Hematopoietic multipotent progenitor cell treated with erythropoietin and hydrocortisone succinate and interleukin-3 and kit ligand, for 15 days (in vitro differentiated cells): Measurements from ENCODE around the gene CXCL1.
"Not testable (repeated sequence)": the region's sequence is repeated elsewhere in the genome, so short reads cannot be mapped to it uniquely, and the experiment has no call there.

Experiments
- DNase-seq: peaks from one replicate; pipeline ENCODE4 v3.0.0-alpha.2; 2015; ENCODE audit warnings: low spot score

The CXCL1 gene

DNA sequence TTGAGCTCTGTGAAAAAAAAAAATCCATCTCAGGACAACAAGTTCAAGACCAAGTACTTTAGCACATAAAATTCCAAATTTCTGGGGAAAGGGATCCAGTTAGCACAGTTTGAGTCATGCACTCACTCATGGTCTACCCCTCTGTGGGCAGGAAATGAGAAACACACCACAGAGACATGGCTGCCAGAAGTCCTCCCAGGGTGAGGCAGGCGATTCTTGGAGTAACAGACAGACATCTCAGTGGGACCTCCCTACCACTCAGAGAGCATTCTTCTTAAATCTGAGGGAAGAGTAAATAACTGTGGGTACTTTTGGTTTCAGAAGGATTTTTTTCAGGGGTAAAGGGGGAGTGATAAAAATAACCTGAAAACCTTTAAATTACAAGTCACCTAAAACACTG lies 14.1 kb downstream of the CXCL1 start:
- no peak for DNase-seq

DNA sequence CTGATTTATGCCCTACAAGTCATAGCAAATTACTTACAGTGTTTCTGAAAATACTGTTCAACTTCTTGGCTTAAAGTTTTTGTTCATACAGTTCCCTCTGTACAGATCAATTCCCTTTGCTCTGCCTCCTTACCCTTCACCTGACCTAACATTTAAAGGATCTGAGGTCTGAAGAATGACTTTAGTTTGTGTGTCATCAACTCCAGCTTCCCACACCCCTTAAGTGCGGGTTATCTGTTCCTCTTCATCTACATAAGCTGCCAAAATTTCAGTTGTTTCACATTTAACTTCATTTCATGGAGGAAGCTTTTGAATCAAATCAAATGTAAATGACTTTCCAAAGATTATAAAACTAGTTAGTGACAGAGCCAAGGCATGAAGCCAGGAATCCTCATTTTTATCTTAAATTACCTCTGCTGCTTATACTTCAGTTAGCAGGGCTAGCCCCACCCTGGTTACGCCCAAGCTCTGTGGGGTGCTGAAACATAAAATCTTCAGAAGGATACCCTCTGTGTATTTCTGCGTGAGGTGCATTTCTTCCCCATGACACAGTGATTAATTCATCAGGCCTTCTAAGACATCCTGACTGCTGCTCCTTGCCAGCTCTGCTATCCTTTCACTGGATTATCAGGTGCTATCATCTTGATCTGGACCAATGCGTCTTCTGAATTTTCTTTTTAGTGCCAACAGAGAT lies 16.5 kb downstream of the CXCL1 start:
- DNase-seq, result no peak

DNA sequence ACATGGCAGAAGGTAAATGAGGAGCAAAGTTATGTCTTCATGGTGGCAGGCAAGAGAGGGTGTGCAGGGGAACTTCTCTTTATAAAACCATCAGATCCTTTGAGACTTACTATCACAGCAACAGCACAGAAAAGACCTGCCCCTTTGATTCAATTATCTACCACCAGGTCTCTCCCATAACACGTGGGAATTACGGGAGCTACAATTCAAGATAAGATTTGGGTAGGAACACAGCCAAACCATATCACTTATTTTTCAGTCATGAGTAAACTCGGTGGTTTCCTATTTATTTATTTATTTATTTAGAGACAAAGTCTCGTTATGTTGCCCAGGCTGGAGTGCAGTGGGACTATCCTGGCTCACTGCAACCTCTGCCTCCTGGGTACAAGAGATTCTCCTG lies 22.1 kb downstream of the CXCL1 start:
- no peak for DNase-seq

DNA sequence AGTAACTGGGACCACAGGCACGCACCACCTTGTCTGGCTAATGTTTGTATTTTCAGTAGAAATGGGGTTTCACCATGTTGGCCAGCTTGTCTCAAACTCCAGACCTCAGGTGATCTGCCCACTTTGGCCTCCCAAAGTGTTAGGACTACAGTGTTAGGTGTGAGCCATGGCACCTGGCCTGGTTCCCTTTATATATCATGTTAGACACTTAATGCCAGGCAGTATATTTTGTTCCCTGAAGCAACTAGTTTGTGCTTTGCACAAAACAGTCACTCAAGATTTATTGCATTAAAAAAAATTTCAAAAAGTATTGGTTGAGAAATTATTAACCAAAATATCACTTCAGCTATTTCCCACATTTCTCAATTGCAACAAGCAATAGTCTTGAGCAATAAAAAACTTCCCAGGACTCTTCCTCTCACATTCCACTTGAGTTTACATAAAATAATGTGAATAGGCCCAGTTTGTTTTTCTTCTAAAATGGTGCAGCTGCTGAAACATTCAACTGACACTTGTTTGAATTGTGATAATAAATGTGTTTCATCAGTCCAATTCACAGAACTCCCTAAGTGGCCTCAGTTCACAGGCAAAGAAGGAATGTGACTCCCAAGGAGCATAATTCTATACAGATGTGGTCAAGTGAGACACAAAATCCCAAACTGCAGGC lies 22.7 kb downstream of the CXCL1 start:
- DNase-seq, result no peak

DNA sequence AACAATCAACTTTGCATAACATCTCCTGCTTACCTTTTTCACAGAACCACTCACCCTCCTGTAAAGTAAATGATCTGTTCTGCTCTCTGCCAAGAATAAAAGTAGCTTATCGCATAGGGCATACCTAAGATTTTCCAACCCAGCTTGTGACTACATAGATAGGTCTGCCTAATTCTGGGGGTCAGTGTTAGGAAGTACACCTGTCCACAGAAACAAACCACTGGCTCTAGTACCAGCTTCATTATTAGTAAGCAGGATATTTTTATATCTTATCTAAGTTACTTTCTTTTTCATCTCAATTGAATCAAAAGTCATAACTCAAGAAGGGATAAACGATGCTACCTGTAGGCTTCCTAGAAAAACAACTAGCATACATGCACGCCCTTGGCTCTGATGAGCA lies 23.8 kb downstream of the CXCL1 start:
- no peak for DNase-seq

DNA sequence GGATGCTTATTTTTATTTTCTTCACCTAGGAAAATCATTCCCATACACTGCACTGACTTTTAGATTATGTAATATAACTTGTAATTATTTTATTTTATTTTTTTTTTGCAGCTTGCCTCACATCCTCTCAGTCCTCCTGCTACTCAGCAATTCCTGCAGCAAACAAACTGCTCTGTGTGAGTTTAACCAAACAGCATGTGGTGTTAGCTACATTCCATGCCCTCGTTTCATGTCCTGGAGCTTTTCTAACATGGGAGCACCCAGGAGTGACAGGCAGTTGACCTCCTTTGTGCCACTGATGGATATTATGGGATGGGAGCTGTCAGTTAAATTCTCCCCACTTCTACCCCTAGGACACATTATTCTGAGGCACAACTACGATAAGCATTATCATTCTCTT lies 24.8 kb downstream of the CXCL1 start:
- DNase-seq, result no peak

DNA sequence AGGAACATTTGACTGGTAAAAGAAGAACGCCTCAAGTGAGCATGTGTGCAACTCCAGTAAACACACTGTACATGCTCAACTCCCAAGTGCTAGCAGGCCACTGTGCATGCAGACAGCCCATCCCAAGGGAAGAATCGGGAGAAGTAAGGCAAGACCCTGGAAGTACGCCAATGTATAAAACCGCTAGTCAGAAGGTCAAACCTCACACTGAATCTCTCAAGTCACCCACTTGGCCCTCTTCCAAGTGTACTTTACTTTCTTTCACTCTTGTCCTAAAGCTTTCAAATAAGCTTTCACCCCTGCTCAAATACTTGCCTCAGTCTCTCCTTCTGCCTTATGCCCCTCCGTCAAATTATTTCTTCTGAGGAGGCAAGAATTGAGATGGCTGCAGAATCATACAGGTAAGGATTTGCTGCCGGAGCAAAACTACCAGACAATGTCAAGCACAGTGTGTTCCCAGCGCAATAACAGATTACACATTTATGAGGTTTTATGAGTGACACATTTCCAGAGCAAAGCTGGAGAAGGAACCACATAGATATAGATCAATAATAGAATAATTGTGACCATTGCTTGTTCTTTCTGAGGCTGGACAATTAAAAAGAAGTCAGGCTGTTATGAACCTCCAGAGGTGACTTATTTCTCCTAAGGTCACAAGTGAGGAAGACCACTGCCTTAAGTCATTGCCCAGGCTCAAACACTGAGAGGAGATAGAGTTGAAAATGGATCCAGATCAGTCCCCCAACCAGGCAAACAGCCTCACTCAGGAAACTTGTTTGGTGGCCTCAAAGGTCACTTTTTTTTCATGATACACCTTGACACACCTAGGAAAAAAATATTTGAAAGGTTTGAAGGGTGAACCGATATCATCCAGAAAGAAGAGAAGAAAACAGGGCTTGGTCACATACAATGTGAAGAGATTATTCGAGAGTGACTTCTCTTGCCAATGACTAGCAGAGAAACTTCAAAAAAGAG lies 26.3 kb downstream of the CXCL1 start:
- DNase-seq, result no peak

DNA sequence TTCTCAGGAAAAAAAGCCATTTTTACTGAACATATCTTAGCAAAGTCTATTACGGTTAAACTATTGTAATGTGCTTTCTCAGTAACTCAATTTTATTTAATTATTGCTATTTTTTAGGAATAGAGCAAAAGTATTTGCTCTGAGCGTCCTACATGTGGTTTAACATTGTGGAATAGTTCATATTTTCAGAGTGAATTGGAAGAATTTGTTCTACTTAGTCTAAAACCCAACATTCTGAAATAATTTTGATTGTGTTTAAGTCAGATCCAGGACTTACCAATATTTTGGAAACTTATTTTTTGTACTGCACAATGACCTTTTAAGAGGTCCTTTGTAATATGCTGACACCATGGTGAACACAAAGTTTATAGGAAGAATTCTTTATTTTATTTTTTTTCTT lies 27.2 kb downstream of the CXCL1 start:
- no peak for DNase-seq

DNA sequence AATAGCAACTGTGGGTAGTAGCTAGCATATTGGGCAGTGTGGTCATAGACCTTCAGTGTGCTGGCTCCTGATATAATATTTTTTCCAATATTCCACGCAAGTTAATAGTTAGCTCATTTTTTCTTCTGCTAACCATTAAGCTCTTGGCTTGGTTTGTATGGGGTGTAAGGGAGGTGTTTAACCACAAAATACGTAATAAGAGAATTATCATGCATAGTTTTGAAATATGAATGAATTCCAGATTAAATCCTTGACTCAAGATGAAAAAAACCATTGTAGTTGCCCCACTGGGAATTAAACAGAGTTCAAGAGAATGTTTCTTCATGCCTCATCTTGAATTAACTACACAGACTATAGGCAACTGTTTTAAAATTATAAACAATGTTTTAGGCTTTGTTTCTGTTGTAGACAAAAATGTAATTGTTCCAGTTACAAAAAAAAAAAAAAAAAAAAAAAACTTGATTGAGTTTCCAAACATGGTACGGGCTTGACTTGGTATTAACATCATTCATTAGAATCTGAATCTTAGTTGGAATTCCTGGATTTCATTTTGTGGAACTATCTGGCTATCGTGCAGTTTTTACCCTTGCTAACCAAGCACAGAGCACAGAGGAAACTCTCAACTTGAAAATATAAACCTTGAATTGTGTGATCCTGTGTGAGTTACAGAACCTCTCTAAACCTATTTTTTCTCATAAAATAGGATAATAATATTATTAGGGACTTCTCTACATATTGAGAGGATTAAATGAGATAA lies 28.4 kb downstream of the CXCL1 start:
- DNase-seq, result no peak

DNA sequence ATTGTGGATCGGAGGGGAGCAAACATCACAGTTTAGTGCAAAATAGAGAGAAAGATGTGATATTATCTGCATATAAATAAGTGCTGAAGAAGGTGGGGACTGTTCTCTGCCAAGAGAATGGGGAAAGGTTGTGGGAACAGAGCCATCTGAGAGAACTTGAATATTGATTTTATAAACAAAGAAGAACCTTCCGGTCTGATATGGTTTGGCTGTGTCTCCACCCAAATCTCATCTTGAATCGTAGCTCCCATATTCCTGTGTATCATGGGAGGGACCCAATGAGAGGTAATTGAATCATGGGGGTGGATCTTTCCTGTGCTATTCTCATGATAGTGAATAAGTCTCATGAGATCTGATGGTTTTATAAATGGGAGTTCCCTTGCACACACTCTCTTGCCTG lies 30.1 kb downstream of the CXCL1 start:
- not testable (repeated sequence) for DNase-seq

DNA sequence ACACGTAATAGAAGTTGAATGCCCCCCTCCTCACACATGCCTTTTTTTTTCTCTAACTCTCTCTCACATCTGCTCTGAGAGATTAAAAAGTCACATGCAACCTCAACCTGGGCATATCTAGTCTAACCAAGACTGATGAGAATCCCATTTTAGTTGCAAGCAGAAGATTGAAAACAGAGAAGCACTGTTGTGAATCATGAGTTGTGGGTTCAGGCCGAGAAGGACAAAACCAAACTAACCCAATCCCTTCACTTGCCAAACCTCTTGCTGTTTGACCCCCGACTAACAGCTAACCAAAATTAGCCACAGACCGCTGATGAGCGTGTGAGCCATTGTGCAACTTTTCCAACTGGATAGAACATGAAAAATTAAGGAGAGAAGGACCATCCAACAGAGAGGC lies 31.8 kb downstream of the CXCL1 start:
- no peak for DNase-seq

DNA sequence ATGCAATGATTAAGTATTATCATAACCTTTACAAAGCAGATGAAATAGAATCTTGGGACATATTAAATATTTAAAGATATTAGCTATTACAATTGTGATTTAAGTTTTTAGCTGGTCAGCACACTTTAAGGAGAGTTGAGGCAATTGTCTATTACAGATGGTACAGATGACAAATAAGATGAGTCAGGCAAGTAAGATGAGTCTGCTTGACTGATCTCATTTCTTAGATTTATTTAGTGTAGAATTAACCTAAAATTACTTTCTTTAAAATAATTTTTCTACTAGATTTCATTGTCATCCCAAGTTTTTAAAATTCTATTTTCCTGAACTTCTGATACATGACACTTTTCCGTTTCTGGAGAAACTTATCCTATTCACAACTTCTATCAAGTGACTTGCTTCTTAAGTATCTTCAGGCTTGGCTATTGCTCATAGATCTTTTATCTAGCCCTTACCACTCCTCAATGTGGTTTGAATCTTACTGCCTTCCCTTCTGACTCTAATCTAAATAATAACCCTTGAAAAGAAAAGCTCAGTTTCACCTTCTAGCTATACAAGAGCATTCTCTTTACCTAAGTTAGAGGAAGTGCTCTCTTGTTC lies 32.9 kb downstream of the CXCL1 start:
- DNase-seq, result no peak

DNA sequence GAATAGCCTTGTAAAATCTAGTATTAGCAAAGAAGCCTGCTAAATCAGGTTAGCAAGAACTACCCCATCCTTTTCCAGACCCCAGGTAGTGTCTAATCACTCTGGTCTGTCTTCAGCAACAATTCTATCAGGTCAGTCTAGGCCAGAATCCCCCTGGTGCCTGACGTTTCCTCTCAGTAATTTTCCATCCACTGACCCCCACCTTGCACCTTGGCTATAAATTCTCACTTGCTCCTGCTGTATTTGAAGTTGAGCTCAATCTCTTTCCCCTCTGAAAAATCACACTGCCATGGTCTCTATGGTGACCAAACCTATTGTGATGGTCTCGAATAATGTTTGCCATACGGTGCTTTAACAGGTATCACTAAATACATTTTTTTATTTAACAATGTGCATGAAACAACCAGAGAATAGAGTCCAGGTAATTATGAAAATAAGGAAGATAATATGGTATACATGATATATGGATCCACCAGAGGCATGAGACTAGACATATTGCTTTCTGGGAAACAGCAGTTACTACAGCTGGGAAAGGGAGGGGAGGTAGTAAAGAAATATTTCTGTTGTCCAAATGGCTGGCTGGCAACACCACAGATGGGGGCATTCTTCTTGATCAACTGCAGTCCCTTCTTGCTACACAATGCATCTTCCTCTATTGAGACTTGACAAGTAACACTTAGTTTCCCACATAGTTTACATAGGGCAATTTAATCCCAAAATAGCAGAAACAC lies 33.8 kb downstream of the CXCL1 start:
- no peak for DNase-seq

DNA sequence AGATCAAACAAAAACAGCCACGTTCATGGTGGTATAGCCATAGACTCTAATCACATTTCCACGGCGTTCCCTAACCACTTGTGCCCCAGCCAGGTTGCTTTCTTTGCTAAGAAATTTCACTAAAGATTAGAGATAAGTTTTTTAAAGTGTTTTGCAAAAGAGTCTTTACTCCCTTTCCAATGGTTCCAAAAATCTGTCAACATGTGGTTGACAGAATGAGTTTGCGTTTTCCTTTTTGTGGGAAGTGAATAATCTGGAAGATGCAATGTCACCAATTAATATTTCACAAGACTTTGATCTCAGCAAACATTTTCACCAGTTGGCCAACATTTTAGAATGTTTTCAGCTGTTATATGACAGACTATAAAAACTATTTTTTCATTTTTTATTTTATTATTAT lies 35.3 kb downstream of the CXCL1 start:
- DNase-seq, result no peak

DNA sequence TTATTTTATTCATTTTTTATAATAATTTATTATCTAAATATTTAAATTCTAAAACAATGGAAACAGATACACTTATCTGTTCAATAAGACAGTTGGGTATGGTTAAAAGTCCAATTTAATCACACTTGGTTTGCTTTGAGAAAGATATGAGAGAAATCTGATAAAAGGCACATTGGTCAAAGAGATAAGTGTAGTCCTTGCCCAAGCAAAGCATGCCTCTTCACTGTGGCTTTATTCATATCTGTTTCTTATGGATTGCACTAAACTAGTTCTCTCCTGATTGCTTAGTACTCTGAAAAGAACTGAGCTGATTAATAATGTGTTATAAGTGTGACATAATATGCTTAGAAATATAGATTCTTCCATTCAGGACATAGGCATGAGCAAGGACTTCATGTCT lies 39.8 kb downstream of the CXCL1 start:
- DNase-seq, result no peak

DNA sequence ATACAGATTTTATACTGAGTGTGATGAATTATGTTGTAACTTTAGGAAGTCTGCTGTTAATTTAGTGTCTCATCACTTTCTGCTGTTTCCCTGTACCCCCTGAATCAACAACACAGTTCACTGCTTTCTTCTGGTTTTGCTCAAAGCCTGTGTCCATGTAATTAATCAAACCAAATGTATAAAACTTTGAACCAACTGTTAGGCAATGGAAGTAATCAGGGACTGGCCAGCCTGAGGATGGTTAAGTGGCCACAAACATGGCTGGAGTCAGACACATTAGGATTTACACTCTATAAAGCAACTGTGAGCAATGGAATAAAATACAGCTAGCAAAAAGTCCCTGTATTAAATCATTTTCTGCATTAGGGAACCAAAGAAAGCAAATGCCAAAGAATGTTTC lies 42.6 kb downstream of the CXCL1 start:
- DNase-seq, result no peak

DNA sequence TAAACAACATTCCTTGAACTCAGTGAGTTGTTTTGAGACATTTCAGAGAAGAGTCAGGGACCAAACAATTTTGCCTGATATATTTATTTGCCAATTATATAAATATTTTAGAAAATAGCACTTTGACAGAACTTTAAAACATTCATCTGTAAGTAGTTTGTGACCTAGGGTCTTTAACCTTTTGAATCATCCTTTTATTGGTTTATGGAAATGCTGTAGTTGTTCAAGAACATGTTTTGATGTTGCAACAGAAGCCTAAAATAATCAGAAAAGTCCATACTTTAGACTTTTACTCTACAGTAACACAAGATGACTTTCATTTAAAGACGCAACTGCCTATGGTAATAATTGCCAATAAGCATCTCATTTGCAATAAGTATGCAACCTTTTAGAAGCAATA lies 43.0 kb downstream of the CXCL1 start:
- DNase-seq, result no peak

DNA sequence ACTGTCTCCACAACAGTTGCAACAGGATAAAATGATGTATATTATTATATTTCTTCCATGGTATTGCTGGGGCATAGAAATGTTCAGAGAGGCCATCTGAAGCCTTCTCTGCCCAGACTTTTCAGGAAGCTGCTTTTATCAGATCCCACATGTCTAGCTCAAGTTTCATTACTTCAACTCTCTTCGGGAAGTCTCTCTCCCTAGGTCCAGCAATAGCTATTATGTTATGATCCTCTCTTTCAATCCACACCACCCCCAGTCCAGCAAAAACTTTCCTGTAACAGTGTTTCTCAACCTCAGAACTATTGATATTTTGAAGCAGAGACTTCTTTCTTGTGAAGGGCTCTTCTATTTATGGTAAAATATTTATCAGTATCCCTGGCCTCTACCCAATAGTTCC lies 44.9 kb downstream of the CXCL1 start:
- no peak for DNase-seq

DNA sequence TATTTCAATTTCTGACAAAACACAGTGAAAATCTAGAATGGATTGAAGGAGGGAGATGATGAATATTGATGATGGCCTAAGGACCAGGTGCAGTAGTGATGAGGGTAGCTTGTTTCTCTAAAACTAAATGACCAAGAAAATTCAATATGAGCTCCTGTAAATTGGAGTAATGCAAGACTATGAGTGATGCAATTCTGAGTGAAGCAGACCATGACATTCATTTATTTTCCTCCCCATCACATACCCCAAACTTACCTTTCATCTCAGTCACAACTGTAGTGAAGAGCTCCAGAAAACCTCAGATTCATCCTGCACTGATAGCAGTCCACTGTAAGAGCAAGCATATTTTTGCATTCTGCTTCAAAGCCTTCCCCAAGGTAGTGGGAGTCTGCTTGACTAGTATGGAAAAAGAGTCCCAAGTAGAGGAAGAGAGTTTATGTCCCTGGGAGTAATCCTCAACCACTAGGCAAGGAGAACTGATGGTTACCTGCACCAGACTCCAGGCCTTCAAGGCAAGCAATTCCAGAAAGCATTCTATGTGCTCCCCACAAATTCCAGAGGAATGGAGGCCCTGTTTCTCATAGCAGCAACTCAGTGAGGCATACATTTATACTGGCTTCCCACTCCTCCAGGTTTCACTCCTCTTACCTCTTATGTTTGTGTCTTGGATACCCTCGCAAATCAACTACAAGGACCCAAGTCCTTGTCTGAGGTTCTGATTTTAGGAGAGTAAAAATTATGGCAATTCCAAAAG lies 47.2 kb downstream of the CXCL1 start:
- no peak for DNase-seq

DNA sequence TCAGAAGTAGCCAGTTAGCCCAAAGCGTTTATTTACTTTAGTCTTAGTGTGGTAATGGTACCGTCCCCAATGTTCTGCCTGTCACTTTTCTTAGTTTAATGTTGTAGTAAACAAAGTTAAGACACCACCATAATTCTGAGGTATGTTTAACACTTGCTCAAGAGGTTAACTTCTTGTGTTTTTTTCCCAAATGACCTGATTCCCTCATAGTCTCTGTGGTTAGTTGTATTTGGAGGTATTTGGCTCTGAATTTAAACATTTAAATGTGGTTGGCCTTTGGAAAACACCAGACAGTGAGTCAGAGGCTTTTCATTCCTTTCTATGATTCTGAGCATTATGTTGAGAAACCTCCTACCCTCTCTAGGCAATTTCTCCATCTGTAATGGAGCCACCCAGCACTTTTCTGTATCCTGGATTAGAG lies 47.9 kb downstream of the CXCL1 start:
- no peak for DNase-seq
